KBM-7 (cell line): ENCODE results near the gene SLC44A5.
"Not testable (repeated sequence)": the region's sequence is repeated elsewhere in the genome, so short reads cannot be mapped to it uniquely, and the experiment has no call there.

Experiments used
- DNase-seq: peaks from one replicate; pipeline ENCODE4 v3.0.0-alpha.2; 2015
- in situ Hi-C: fragments of 300-500 bp; cut with MboI; formaldehyde crosslinking; loops from 2 replicates; pipeline ENCODE4 v1.14.3; 2020; ENCODE audit warnings: low sequenced_read_pairs, low pct_unique_long_range_greater_than_20kb, mixed read lengths

SLC44A5 gene

GRCh38 chr1:75328691-75329090, 282.2 kb downstream of the SLC44A5 start:
- no peak for DNase-seq
- in situ Hi-C loops, result no loop called here

- no peak for DNase-seq
- in situ Hi-C loops, result no loop called here
These were observed 283.5 kb downstream of the SLC44A5 start for GRCh38 chr1:75327395-75327794.

- in situ Hi-C loops, result no loop called here
- DNase-seq, result no peak
These were observed 292.9 kb downstream of the SLC44A5 start for GRCh38 chr1:75317976-75318375.

GRCh38 chr1:75316230-75316629, 294.7 kb downstream of the SLC44A5 start:
- DNase-seq, result no peak
- in situ Hi-C loops, result no loop called here

DNA sequence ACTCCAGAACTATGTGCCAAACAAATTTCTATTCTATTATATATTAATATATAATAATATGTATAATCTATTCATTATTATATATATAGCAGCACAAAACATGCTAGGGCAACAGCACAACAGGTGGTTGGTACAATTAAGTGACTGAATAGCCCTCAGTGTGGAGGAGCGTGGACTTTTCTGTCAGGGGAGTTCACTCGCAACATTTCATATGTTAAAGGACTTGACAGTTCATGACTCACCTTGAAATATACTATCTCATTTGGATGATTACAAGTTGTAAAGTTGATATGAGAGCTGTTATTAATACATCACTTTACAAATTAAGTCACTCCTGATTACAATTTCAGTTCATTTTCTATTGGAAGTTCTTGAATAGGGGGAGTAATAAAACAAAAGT, 298.3 kb downstream of the SLC44A5 start:
- DNase-seq, result no peak
- in situ Hi-C loops, result no loop called here

GRCh38 chr1:75310067-75310466, 300.8 kb downstream of the SLC44A5 start:
- in situ Hi-C loops, result no loop called here
- DNase-seq, result no peak

GRCh38 chr1:75308365-75308764, 302.5 kb downstream of the SLC44A5 start:
- in situ Hi-C loops, result no loop called here
- no peak for DNase-seq

- DNase-seq, result no peak
- in situ Hi-C loops, result no loop called here
These were observed 305.9 kb downstream of the SLC44A5 start for GRCh38 chr1:75305061-75305460.

GRCh38 chr1:75293270-75293669, 317.6 kb downstream of the SLC44A5 start:
- DNase-seq, result no peak
- in situ Hi-C loops, result no loop called here

- in situ Hi-C loops, result no loop called here
- DNase-seq, result no peak
These were observed 318.9 kb downstream of the SLC44A5 start for GRCh38 chr1:75292013-75292412.

- no peak for DNase-seq
- in situ Hi-C loops, result no loop called here
These were observed 334.5 kb downstream of the SLC44A5 start for GRCh38 chr1:75276385-75276784.

GRCh38 chr1:75275631-75276030, 335.3 kb downstream of the SLC44A5 start:
- in situ Hi-C loops, result no loop called here
- DNase-seq, result no peak

- in situ Hi-C loops, result no loop called here
- no peak for DNase-seq
These were observed 335.9 kb downstream of the SLC44A5 start for GRCh38 chr1:75274920-75275506.

- peak; percentile 24 for DNase-seq
- in situ Hi-C loops, result no loop called here
These were observed 337.8 kb downstream of the SLC44A5 start for GRCh38 chr1:75273110-75273509.

GRCh38 chr1:75265792-75266191, 345.1 kb downstream of the SLC44A5 start:
- in situ Hi-C loops, result no loop called here
- DNase-seq, result peak; percentile 49

DNA sequence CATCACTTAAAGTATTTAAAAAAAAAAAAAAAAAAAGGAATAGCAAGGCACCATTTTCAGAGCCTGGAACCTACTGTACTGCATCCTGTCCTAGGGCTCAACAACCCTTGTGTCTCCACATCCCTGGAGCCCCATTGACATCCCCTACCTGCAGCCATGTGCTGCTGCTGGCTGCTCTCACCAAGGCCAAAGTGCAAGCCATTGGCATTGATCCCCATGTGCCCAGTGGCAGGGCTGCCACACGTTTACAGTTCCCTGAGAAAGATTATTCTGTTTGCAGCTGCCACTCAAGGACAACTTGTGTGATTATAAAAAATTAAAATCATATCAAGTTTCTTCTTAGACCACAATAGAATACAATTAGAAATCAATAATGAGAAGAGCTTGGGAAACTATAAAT, 346.8 kb downstream of the SLC44A5 start:
- in situ Hi-C loops, result no loop called here
- DNase-seq, result no peak

- DNase-seq, in situ Hi-C loops: not testable (repeated sequence)
These were observed 347.3 kb downstream of the SLC44A5 start for GRCh38 chr1:75263616-75264015.

GRCh38 chr1:75261946-75262345, 349.0 kb downstream of the SLC44A5 start:
- in situ Hi-C loops, result not testable (repeated sequence)

GRCh38 chr1:75258351-75258750, 352.6 kb downstream of the SLC44A5 start:
- no peak for DNase-seq
- in situ Hi-C loops, result no loop called here

More at GRCh38 chr1:75261946-75262345, 349.0 kb downstream of the SLC44A5 start:
- DNase-seq, result not testable (repeated sequence)

- DNase-seq, result no peak
- in situ Hi-C loops, result no loop called here
These were observed 353.5 kb downstream of the SLC44A5 start for GRCh38 chr1:75257424-75257823.

DNA sequence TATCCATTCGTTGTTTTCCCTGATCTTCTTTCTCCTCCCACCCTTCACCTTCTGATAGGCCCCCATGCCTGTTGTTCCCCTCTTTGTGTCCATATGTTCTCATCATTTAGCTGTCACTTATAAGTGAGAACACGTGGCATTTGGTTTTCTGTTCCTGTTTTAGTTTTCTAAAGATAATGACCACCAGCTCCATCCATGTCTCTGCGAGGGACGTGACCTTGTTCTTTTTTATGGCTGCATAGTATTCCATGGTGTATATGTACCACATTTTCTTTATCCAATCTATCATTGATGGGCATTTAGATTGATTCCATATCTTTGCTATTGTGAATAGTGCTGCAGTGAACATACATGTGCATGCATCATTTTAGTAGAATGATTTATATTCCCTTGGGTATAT, 360.8 kb downstream of the SLC44A5 start:
- in situ Hi-C loops, DNase-seq: not testable (repeated sequence)
